G401 (cell line): Measurements from ENCODE around the gene PFKP. TPM values are rescaled to one million over a fixed set of nuclear protein-coding genes. Genes with fewer than 3 reads are reported as not detected.
"Not testable (repeated sequence)": the region's sequence is repeated elsewhere in the genome, so short reads cannot be mapped to it uniquely, and the experiment has no call there.

Source experiments
- DNase-seq: peaks from one replicate; pipeline ENCODE4 v3.0.0-alpha.2; 2015; ENCODE audit warnings: low spot score
- in situ Hi-C: cut with HindIII; loops from 2 replicates; pipeline ENCODE4 v1.10.0; 2016; ENCODE audit warnings: low sequenced_read_pairs, mixed read lengths
- total RNA-seq: library from RNA; depleted of rRNA; stranded (reverse); fragments of >200 nt; shearing (Covaris generic); gene quantifications from 2 replicates; pipeline ENCODE4 v1.2.3, GENCODE V29; 2014

Gene PFKP
- total RNA-seq, 1 experiment from 2014 or later: 222 TPM

- in situ Hi-C loops: no loop called here
- DNase-seq: no peak
Observed at GRCh38 chr10:3046210-3046779, 21.1 kb upstream of the PFKP start.

GRCh38 chr10:3046981-3047547 is 20.3 kb upstream of the PFKP start:
- in situ Hi-C loops: no loop called here
- no peak for DNase-seq

- in situ Hi-C loops: no loop called here
- DNase-seq: no peak
Observed at GRCh38 chr10:3047596-3047995, 19.8 kb upstream of the PFKP start.

GRCh38 chr10:3048119-3049019 is 19.0 kb upstream of the PFKP start:
- DNase-seq: no peak
- in situ Hi-C loops: no loop called here

GRCh38 chr10:3051692-3052091 is 15.7 kb upstream of the PFKP start:
- in situ Hi-C loops: no loop called here
- DNase-seq: no peak

- in situ Hi-C loops: no loop called here
- no peak for DNase-seq
Observed at GRCh38 chr10:3053155-3053554, 14.2 kb upstream of the PFKP start.

- DNase-seq: no peak
- in situ Hi-C loops: no loop called here
Observed at GRCh38 chr10:3054183-3054850, 13.0 kb upstream of the PFKP start.

- no peak for DNase-seq
- in situ Hi-C loops: no loop called here
Observed at GRCh38 chr10:3054851-3055199, 12.5 kb upstream of the PFKP start.

- no peak for DNase-seq
- in situ Hi-C loops: no loop called here
Observed at GRCh38 chr10:3056280-3057037, 10.9 kb upstream of the PFKP start.

- in situ Hi-C loops: no loop called here
- no peak for DNase-seq
Observed at GRCh38 chr10:3057946-3058345, 9.4 kb upstream of the PFKP start.

GRCh38 chr10:3059974-3060373 is 7.4 kb upstream of the PFKP start:
- no peak for DNase-seq
- in situ Hi-C loops: no loop called here

- DNase-seq: no peak
- in situ Hi-C loops: no loop called here
Observed at GRCh38 chr10:3060481-3060889, 6.9 kb upstream of the PFKP start.

GRCh38 chr10:3061323-3061898 is 5.9 kb upstream of the PFKP start:
- DNase-seq, in situ Hi-C loops: not testable (repeated sequence)

GRCh38 chr10:3062502-3063186 is 4.7 kb upstream of the PFKP start:
- no peak for DNase-seq

GRCh38 chr10:3064423-3064822 is 2.9 kb upstream of the PFKP start:
- in situ Hi-C loops: no loop called here

More at GRCh38 chr10:3062502-3063186, 4.7 kb upstream of the PFKP start:
- in situ Hi-C loops: no loop called here

GRCh38 chr10:3065622-3066021 is 1.7 kb upstream of the PFKP start:
- in situ Hi-C loops: no loop called here
- no peak for DNase-seq

More at GRCh38 chr10:3064423-3064822, 2.9 kb upstream of the PFKP start:
- no peak for DNase-seq

GRCh38 chr10:3066317-3067117 is 831 bp upstream of the PFKP start:
- no peak for DNase-seq
- in situ Hi-C loops: no loop called here

- in situ Hi-C loops: no loop called here
- no peak for DNase-seq
Observed at GRCh38 chr10:3067859-3068179, 471 bp downstream of the PFKP start.
